Gastroesophageal sphincter (tissue), 3 donors: ENCODE data around the gene OR10H1.

Source experiments
- CTCF ChIP-seq, 4 experiments: fragments of 200-600 bp in 2 of 4; fragments of 450-650 bp in 2 of 4; sonication (generic) in 1 of 4; IDR thresholded peaks; one replicate each; pipeline ENCODE4 v1.5.1; 2017 to 2019; ENCODE audit warnings: antibody characterized with exemption in 4 of 4, mild to moderate bottlenecking in 2 of 4, moderate library complexity in 2 of 4
- EP300 ChIP-seq: sonication (generic); formaldehyde crosslinking; IDR thresholded peaks from one replicate; pipeline ENCODE4 v1.6.1; 2017; ENCODE audit warnings: antibody characterized with exemption, mild to moderate bottlenecking
- POLR2A ChIP-seq, 2 donors: fragments of 450-650 bp; IDR thresholded peaks; one replicate each; pipeline ENCODE4 v1.6.1; 2017; ENCODE audit warnings: antibody characterized with exemption in 2 of 2, mild to moderate bottlenecking in 2 of 2, moderate library complexity in 1 of 2
- POLR2AphosphoS5 ChIP-seq: sonication (generic); formaldehyde crosslinking; IDR thresholded peaks from one replicate; pipeline ENCODE4 v1.6.1; 2017; ENCODE audit warnings: antibody characterized with exemption

GRCh38 chr19:15829786-15830185 is 14.3 kb upstream of the OR10H1 start:
- TF ChIP-seq CTCF (IDR thresholded peaks at IDR 0.05) (no peak), POLR2A (IDR thresholded peaks at IDR 0.05) (no peak), EP300 (no peak), POLR2AphosphoS5 (no peak)
